K562 (cell line): ENCODE measurements around the gene EIF1.

Experiments
- ESRRB ChIP-seq: fragments of 250-450 bp; sonication (Bioruptor Pico); IDR thresholded peaks from 2 replicates; pipeline ENCODE4 v1.5.0; 2020; ENCODE audit warnings: mild to moderate bottlenecking, moderate library complexity, borderline replicate concordance
- EZH2 ChIP-seq: IDR thresholded peaks from 2 replicates; pipeline ENCODE4 v1.6.1; 2012; ENCODE audit warnings: low read depth, mild to moderate bottlenecking, inconsistent platforms, low read length, borderline replicate concordance
- FOXM1 ChIP-seq, 2 experiments: fragments of 450-650 bp in 1 of 2; sonication (generic) in 1 of 2; formaldehyde crosslinking in 1 of 2; IDR thresholded peaks; 2 replicates each; pipeline versions ENCODE4 v1.6.1 to v1.9.0; 2017 to 2022; ENCODE audit warnings: low read depth in 2 of 2, mild to moderate bottlenecking in 2 of 2, missing genetic modification reagents in 1 of 2, moderate library complexity in 1 of 2
- HDAC6 ChIP-seq: IDR thresholded peaks from 2 replicates; pipeline ENCODE4 v1.6.1; 2012; ENCODE audit warnings: low read depth, mild to moderate bottlenecking, control low read depth, inconsistent platforms, low read length, moderate library complexity
- NBN ChIP-seq: fragments of 450-650 bp; IDR thresholded peaks from 2 replicates; pipeline ENCODE4 v1.6.1; 2016; ENCODE audit warnings: low read depth, mild to moderate bottlenecking
- NR1H2 ChIP-seq: sonication (generic); formaldehyde crosslinking; IDR thresholded peaks from 2 replicates; pipeline ENCODE4 v1.4.0; 2020; ENCODE audit warnings: mild to moderate bottlenecking, missing genetic modification reagents
- ZC3H8 ChIP-seq: fragments of 450-650 bp; IDR thresholded peaks from 2 replicates; pipeline ENCODE4 v1.6.1; 2017
- TF ChIP-seq, protein P1 (sequence below), 3 experiments: IDR thresholded peaks in 2 of 3; conservative IDR thresholded peaks in 1 of 3; 2 replicates each; pipeline ENCODE4 v1.5.1; 2011 to 2012; ENCODE audit warnings: low read length in 3 of 3, mild to moderate bottlenecking in 3 of 3, control low read depth in 2 of 3, improper control_type of control experiment in 1 of 3, inconsistent platforms in 1 of 3, low read depth in 1 of 3, mixed read lengths in 1 of 3, moderate library complexity in 1 of 3; ENCODE audit not compliant: insufficient read depth in 2 of 3
- TF ChIP-seq, protein P2 (sequence below): fragments of 450-650 bp; formaldehyde crosslinking; IDR thresholded peaks from 2 replicates; pipeline ENCODE4 v1.4.0; 2020; ENCODE audit warnings: mild to moderate bottlenecking, mixed read lengths
- TF ChIP-seq, protein P3 (sequence below): fragments of 250-450 bp; sonication (Bioruptor Pico); IDR thresholded peaks from 2 replicates; pipeline ENCODE4 v1.5.0; 2021
- TF ChIP-seq, protein P4 (sequence below): fragments of 450-650 bp; formaldehyde crosslinking; IDR thresholded peaks from 2 replicates; pipeline ENCODE4 v1.4.0; 2020; ENCODE audit warnings: mild to moderate bottlenecking, moderate library complexity
- TF ChIP-seq, protein P5 (sequence below): sonication (generic); formaldehyde crosslinking; IDR thresholded peaks from 2 replicates; pipeline ENCODE4 v1.5.0; 2020; ENCODE audit warnings: missing genetic modification reagents

DNA sequence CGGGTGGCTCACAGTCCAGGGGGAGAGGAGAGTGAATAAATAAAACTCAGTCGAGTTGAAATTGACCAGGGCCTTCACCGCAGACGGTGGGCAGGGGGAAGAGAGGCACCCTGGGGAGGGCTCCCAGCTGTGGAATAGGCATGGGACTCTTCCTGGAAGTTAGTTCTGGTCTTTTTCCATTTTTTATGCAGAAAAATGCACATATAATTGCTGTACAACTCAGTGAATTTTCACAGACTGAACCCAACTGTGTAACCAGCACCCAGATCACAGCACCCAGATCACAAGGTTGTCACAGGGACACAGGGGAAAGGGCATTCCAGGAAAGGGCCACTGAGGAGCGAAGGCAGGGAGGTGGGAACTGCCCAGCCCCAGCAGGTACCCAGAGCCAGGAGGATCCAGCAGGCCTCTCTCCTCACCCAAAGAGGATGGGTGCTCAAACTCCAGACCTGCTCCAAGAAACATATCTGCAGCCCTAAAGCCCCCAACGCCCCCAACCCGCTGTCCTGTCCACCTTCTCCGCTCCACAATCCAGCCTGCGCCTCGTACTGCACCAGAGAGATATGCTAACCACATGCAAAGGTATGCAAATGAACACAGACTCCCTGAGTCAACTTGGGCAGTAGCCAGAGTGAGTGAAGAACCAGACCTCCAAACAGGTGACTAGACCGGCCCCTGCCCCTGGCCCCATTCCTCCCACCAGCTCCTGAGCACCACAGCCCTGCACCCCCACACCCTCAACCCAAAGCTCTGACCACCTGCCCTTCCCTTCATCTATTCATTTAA is 29.1 kb upstream of the EIF1 start:
- TF ChIP-seq FOXM1 (IDR thresholded peaks at IDR 0.05; ENCODE audit: low read depth) (no peak), FOXM1 (CRISPR knock-in tag; IDR thresholded peaks at IDR 0.05; ENCODE audit: low read depth) (no peak), HDAC6 (no peak), EZH2 (no peak), NBN (no peak), ESRRB (CRISPR knock-in tag) (no peak), ZC3H8 (no peak), NR1H2 (CRISPR knock-in tag) (no peak)
- TF ChIP-seq, protein P1, sequence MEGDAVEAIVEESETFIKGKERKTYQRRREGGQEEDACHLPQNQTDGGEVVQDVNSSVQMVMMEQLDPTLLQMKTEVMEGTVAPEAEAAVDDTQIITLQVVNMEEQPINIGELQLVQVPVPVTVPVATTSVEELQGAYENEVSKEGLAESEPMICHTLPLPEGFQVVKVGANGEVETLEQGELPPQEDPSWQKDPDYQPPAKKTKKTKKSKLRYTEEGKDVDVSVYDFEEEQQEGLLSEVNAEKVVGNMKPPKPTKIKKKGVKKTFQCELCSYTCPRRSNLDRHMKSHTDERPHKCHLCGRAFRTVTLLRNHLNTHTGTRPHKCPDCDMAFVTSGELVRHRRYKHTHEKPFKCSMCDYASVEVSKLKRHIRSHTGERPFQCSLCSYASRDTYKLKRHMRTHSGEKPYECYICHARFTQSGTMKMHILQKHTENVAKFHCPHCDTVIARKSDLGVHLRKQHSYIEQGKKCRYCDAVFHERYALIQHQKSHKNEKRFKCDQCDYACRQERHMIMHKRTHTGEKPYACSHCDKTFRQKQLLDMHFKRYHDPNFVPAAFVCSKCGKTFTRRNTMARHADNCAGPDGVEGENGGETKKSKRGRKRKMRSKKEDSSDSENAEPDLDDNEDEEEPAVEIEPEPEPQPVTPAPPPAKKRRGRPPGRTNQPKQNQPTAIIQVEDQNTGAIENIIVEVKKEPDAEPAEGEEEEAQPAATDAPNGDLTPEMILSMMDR (IDR thresholded peaks at IDR 0.05 in 2 of 3, conservative IDR thresholded peaks at IDR 0.05 in 1 of 3; ENCODE audit: insufficient read depth in 2 of 3, low read depth in 1 of 3, low read length in 3 of 3): no peak
- TF ChIP-seq, protein P2, sequence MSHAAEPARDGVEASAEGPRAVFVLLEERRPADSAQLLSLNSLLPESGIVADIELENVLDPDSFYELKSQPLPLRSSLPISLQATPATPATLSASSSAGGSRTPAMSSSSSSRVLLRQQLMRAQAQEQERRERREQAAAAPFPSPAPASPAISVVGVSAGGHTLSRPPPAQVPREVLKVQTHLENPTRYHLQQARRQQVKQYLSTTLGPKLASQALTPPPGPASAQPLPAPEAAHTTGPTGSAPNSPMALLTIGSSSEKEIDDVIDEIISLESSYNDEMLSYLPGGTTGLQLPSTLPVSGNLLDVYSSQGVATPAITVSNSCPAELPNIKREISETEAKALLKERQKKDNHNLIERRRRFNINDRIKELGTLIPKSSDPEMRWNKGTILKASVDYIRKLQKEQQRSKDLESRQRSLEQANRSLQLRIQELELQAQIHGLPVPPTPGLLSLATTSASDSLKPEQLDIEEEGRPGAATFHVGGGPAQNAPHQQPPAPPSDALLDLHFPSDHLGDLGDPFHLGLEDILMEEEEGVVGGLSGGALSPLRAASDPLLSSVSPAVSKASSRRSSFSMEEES (CRISPR knock-in tag): no peak
- TF ChIP-seq, protein P3, sequence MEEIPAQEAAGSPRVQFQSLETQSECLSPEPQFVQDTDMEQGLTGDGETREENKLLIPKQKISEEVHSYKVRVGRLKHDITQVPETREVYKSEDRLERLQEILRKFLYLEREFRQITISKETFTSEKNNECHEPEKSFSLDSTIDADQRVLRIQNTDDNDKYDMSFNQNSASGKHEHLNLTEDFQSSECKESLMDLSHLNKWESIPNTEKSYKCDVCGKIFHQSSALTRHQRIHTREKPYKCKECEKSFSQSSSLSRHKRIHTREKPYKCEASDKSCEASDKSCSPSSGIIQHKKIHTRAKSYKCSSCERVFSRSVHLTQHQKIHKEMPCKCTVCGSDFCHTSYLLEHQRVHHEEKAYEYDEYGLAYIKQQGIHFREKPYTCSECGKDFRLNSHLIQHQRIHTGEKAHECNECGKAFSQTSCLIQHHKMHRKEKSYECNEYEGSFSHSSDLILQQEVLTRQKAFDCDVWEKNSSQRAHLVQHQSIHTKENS (CRISPR knock-in tag): no peak
- TF ChIP-seq, protein P4, sequence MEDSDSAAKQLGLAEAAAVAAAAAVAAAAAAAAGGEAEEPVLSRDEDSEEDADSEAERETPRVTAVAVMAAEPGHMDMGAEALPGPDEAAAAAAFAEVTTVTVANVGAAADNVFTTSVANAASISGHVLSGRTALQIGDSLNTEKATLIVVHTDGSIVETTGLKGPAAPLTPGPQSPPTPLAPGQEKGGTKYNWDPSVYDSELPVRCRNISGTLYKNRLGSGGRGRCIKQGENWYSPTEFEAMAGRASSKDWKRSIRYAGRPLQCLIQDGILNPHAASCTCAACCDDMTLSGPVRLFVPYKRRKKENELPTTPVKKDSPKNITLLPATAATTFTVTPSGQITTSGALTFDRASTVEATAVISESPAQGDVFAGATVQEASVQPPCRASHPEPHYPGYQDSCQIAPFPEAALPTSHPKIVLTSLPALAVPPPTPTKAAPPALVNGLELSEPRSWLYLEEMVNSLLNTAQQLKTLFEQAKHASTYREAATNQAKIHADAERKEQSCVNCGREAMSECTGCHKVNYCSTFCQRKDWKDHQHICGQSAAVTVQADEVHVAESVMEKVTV (CRISPR knock-in tag): no peak
- TF ChIP-seq, protein P5, sequence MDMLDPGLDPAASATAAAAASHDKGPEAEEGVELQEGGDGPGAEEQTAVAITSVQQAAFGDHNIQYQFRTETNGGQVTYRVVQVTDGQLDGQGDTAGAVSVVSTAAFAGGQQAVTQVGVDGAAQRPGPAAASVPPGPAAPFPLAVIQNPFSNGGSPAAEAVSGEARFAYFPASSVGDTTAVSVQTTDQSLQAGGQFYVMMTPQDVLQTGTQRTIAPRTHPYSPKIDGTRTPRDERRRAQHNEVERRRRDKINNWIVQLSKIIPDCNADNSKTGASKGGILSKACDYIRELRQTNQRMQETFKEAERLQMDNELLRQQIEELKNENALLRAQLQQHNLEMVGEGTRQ (CRISPR knock-in tag): no peak
